ENCODE results near the gene MLPH.

MLPH gene

GRCh38 chr2:237568121-237568660 lies 81.1 kb downstream of the MLPH start:
- DNase-seq (ENCODE audit: low read depth in 2 of 2): no peak

- DNase-seq (ENCODE audit: low read depth in 2 of 2): no peak
Measured at GRCh38 chr2:237569041-237569440, 82.0 kb downstream of the MLPH start.

DNA sequence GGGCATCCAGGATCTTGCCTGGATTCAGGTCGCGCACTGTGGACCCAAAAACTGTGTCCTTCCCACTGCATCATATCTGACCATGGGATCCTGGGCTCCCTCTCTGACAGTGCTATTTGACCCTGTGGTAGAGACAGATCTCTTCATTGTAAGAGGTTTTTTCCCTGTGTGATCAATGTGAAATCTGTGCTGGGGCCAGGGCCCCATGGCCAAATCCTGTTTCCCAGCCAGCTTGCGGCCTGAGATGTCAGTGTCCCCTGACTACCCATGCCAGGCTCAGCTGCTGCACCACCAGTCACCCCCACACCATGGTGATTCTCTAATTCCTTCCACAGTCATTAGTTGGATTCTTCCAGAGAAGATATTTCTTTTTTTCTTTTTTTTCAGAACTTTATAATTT lies 82.8 kb downstream of the MLPH start:
- DNase-seq (ENCODE audit: low read depth in 2 of 2): no peak

DNA sequence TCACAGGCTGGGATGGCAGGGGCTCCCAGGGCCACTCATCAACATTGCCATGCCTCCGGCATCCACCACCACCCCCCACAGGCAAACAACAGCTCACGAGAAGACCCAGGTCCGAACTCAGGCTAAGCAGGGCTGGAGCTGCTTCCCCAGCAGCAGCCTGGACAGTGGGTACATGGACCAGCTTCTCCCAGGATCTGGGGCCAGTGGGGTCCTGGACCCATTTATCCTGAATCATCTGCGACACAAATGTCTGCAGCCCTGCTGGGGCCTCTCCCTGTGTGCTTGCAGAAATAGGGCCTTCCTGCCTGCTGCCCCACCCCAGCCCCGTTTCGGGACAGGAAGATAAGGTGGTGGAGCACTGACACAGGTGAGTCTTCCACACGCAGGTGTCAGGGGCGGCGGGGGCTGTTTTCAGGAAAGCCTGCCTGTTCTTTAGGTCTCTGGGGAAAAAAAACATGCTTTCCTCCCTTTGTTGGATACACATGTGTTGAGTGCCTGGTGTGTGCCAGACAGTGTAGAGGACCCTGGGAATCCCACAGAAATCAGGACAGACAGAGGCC lies 83.8 kb downstream of the MLPH start:
- no peak for DNase-seq (ENCODE audit: low read depth in 2 of 2)

GRCh38 chr2:237571551-237571950 lies 84.5 kb downstream of the MLPH start:
- no peak for DNase-seq (ENCODE audit: low read depth in 2 of 2)

DNA sequence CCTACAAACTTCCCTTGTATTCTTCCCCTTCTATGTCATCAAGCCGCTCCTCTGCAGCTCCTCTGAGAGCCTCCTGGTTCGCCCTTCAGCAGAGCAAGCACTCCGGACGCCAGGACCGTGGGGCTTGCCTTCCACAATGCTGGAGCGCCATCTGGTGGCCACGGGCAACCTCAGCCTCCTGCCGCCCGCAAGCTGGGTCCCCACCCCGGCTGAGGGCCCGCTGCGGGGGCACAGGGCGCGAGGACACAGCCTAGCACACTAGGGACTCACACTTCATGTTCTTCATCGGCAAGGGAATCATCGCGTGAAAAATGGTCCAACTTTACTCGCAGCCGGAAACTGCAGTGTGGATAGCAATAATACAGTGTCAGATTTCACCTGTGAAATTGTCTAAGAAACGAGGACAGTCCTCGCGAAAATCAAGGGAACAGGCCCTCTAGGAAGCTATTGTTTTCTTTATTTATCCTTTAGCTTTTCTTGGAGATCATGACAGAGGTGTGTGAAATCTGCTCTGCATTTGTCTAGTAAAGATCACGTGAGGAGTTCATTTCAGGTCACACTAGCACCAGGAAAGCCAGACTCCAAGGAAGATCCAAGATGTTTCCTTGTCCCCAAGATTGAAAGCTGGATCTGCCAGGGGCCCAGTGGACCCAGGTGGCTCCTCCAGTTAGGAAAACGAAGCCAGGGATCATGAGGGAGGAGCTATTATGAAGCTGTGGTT lies 85.1 kb downstream of the MLPH start:
- DNase-seq (ENCODE audit: low read depth in 2 of 2): peak; percentile 69

- DNase-seq (ENCODE audit: low read depth in 2 of 2): no peak
Measured at GRCh38 chr2:237572742-237573101, 85.7 kb downstream of the MLPH start.

DNA sequence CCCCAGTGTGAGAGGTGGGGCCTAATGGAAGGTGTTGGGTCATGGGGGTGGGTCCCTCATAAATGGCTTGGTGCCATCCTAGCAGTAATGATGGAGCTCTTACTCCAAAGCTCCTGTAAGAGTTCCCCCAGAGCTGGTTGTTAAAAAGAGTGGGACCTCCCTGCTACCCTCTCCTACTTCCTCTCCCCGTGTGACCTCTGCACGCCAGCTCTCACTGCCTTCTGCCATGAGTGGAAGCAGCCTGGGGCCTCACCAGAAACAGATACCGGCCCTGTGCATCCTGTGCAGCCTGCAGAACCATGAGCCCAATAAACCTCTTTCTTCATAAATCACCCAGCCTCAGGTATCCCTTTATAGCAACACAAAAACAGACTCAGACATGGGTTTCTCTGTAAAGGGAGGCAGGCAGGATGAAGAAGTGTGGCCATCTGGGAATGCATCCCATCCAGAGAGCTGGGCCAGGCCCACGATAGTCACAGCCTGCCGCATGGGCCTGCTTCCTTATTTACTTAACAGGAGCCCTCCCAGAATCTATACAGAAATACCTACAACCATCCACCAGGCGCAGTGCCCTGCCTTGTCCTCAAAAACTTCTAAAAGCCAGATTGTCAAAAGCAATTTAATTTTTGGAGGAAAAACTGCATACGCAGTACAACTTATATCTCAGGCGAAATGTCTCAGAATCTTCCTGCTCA lies 86.8 kb downstream of the MLPH start:
- no peak for DNase-seq (ENCODE audit: low read depth in 2 of 2)

DNA sequence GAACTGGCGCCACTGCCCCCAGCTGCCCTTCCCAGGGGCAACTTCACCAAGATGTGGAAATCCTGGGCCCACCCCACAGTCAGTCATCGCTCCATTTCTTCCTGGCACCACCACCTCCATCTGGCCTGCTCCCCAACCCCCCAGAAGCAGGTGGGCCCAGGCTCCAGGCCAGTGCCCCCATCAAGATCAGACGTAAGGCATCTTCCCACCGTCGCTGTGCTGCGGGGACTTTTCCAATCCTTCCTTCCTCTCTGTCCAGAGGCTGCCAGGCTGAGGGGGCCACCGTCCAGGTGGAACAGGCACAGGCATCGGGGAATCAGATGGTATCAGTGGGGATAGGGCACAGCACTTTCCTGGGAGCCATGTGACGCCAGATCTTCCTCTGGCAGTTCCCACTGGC lies 87.4 kb downstream of the MLPH start:
- no peak for DNase-seq (ENCODE audit: low read depth in 2 of 2)

GRCh38 chr2:237574894-237575868 lies 88.1 kb downstream of the MLPH start:
- DNase-seq (ENCODE audit: low read depth in 2 of 2): no peak

DNA sequence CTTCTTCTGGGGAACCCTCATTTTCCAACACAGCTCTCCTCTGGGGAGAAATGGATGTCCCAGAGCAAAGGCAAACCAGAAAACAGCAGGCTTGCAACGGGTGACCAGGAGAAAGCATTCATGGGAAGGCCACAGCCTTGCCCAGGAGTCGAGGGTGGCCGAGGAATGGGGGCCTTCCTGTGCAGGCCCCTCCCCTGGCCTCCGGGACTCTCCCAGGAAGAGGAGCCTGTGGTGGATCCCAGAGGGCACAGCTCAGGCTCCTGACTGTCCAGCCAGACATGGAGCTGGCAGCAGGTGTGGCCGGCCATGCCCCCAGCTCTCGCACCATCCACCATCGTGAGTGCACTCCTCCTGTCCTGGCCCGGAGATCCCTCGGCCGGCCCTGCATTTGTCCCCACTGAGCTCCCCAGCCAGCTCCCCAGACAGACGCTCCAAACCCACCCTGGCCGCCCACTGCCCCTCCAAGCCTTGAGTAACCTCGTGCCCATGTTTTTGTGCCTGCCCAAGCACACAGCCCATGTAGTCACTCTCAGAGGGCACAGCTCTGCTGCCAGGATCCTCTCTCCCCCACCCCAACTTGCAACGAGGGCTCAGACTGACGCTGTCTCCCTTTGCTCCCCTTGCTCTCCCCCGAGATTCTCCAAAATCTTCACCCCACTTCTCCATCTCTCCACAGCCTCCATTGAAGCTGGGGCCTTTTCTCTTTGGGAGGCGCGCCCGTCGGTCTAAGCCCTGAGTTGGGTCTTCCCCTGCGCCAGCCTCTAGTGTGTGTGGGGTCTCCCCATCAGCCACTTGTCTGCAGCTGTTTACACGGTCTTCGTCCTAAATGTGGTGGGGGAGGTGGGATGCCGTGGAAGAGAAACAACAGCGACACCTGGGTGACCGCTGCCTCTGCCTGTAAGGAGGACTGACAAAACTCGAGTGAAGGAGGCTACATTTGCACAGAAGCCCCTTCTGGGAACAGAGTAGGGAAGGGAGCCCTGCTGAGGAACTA lies 89.1 kb downstream of the MLPH start:
- DNase-seq (ENCODE audit: low read depth in 2 of 2): no peak

DNA sequence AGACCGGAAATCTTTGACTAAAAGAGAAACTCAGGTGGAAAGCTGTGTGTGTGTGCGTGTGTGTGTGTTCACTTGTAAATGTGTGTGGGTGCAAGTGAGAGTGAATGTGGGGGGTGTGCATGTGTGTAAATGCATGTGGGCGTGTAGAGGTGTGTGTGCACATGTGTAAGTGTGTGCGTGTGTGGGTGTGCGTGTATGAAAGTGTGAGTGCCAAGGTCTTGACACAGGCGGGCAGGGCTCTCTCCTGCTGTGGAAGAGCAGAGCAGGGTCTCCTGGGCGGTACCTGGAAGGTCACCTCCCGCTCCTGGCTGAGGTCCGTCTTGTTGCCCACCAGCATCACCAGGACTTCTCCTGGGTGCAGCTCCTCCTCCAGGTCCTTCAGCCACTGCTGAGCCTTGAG lies 89.9 kb downstream of the MLPH start:
- no peak for DNase-seq (ENCODE audit: low read depth in 2 of 2)

GRCh38 chr2:237577458-237577857 lies 90.4 kb downstream of the MLPH start:
- DNase-seq (ENCODE audit: low read depth in 2 of 2): no peak

DNA sequence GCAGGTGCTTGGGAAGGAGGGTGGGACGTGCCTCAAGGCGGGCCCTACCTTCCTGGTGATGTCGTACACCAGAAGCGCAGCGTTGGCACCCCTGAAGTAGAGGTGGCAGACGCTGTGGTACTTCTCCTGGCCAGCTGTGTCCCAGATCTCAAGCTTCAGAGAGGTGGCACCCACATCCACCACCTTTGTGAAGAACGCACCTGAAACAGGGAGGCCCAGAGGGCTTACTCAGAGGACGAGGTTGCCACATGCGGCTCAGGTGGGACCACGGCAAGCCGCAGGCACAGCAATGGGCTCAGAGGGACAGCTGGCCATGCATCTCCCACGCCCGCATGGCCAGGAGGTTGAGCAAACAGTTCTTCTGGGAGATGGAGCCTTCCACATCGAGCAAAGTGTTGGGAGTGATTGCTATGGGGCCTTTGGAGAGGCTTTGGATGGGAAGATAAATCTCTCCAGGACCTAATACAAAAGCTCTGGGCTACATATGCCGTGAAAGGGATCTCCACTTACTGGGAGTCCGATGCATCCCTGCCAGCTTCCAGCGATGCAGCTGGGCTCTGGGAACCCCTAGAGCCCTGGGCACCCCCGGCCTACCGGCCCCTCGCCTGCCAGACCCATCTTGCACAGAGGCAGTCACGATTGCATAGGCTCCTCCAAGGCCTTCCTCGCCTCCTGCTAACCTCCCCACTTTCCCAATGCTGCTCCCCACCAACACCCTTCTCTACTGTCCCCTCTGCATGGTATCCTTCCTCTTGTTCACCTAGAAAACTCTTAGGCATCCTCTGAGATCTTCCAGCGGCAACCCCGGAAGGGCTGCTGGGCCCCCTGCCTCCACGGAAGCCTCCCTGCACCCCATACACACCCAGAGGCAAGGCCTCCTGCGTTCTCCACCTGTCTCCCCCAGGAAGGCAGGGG lies 91.2 kb downstream of the MLPH start:
- DNase-seq (ENCODE audit: low read depth in 2 of 2): no peak

DNA sequence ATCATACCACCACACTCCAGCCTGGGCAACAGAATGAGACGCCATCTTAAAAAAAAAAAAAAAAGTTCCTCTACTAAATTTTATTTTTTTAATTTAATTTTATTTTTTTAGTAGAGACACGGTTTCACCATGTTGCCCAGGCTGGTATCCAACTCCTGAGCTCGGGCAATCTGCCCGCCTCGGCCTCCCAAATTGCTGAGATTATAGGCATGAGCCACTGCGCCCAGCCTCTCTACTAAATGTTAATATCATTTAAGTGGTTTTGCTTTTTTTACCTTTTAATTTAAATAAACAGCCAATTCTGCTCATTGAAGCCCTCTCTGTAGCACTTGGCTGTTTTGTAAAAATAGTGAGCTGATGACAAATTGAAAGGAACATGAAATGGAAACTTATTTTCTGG lies 94.3 kb downstream of the MLPH start:
- DNase-seq (ENCODE audit: low read depth in 2 of 2): no peak

DNA sequence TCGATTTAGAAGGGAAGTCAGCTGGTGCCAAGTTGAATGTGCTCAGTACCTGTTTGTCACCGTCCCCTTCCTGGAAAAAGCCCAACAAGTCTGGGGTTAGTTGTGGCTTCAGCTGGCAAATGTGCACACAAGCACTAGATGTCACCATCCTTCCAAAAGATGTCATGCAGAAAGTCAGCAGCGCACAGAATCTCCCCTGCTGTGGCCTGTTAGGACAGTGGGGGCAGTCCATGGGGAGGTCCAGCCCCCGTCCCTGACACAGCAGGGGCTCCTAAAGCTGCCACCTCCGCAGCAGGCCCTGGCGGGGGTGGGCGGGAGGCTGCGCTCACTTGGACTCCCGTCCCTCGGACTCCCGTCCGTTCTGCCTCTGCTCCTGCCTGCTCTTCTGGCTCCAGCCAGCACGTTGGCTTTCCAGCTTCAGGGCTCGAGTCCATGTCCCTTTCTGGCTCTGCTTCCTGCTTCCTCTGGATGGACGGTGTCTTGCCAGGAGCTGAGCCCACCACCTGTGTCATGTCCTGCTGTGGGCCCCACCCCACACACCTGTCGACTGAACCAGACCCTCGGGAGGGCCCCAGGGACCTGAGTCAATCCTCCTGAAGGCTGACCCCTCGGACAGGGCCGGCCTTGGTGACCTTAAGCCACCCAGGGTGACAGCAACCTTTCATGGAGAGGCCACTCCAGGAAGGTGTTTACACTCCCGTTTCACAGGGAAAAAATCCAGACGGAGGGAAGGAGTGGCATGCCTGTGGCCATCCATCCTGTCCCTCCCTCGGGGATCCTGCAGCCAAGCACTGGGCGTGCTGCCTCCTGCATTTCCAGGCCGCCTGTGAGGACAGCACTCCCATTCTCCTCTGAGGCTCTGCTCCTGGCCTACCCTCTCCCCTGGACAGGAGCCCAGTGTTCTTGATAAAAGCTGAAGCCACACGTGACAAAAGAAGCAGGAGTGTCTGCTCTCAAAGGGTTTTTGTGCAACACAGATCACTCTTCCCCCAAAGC lies 95.0 kb downstream of the MLPH start:
- peak; percentile 27 to 33 for DNase-seq (ENCODE audit: low read depth in 2 of 2)

- DNase-seq (ENCODE audit: low read depth in 2 of 2): no peak
Measured at GRCh38 chr2:237583385-237584295, 96.6 kb downstream of the MLPH start.
